HCT116 (cell line): ENCODE data around the gene DPH1. TPM values are rescaled to one million over a fixed set of nuclear protein-coding genes. Genes with fewer than 3 reads are reported as not detected.
A peak's percentile ranks its signal among the peaks of the same experiment; 100 is the strongest.

Experiments used
- CEBPB ChIP-seq: IDR thresholded peaks from 2 replicates; pipeline ENCODE4 v1.6.1; 2012; ENCODE audit warnings: low read depth
- ELF1 ChIP-seq: IDR thresholded peaks from 2 replicates; pipeline ENCODE4 v1.6.1; 2012; ENCODE audit warnings: low read depth, borderline replicate concordance
- EZH2phosphoT487 ChIP-seq: fragments of 200-600 bp; IDR thresholded peaks from 2 replicates; pipeline ENCODE4 v1.6.1; 2018; ENCODE audit warnings: antibody characterized with exemption, borderline replicate concordance
- FOSL1 ChIP-seq: IDR thresholded peaks from 2 replicates; pipeline ENCODE4 v1.6.1; 2012; ENCODE audit warnings: low read depth
- POLR2AphosphoS5 ChIP-seq: IDR thresholded peaks from 2 replicates; pipeline ENCODE4 v1.6.1; 2011; ENCODE audit warnings: mild to moderate bottlenecking, low read depth, low read length, moderate library complexity
- SIN3A ChIP-seq: IDR thresholded peaks from 2 replicates; pipeline ENCODE4 v1.6.1; 2012; ENCODE audit warnings: low read depth
- microRNA counts: library from miRNA; unstranded; fragments of <30 nt; microRNA quantifications from one replicate; lab custom pipeline; 2015
- microRNA-seq: library from miRNA; unstranded; fragments of <30 nt; microRNA quantifications from one replicate; pipeline ENCODE4, GENCODE V29; 2016; ENCODE audit warnings: borderline number of aligned reads
- total RNA-seq: library from RNA; stranded (reverse); gene quantifications from one replicate; pipeline ENCODE4 v1.2.1, GENCODE V29; 2021; ENCODE audit not compliant: unreplicated experiment
- TF ChIP-seq, protein P1 (sequence below): IDR thresholded peaks from 2 replicates; pipeline ENCODE4 v1.6.1; 2012

DPH1 gene
- total RNA-seq, 1 experiment from 2014 or later = 47.2 TPM

- TF ChIP-seq SIN3A = no peak
- TF ChIP-seq, protein P1, sequence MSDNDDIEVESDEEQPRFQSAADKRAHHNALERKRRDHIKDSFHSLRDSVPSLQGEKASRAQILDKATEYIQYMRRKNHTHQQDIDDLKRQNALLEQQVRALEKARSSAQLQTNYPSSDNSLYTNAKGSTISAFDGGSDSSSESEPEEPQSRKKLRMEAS = no peak
- TF ChIP-seq POLR2AphosphoS5 = no peak
- TF ChIP-seq FOSL1 = no peak
- TF ChIP-seq EZH2phosphoT487 = no peak
- no peak for TF ChIP-seq ELF1
- no peak for TF ChIP-seq CEBPB
These were observed 63.4 kb downstream of the DPH1 start (continued) for GRCh38 chr17:2093349-2093748.

MicroRNAs encoded within 50 kb of the gene (microRNA counts, 767-probe panel; counts per million panel counts)
- microRNA hsa-miR-132-3p (lab: Ali Mortazavi, UCI) (not detected), microRNA hsa-miR-212-3p (lab: Ali Mortazavi, UCI) (not detected)

Small RNA genes lying within 50 kb of the gene (microRNA-seq; reads per million reads assigned to microRNA genes)
- gene MIR132 (619 reads per million, percentile 78 among the genes with 10 or more reads in this experiment), gene MIR212 (7.7 reads per million, percentile 21 among the genes with 10 or more reads in this experiment)

Other genes with a start within 250 kb of the DPH1 start
- 16.9 TPM for gene SMYD4, start 200.3 kb upstream of the DPH1 start, total RNA-seq
- 198 TPM for gene RPA1, start 200.1 kb upstream of the DPH1 start, total RNA-seq
- gene RTN4RL1, start 4.8 kb upstream of the DPH1 start, total RNA-seq = 3.7 TPM
- 27.3 TPM for gene OVCA2, start 11.9 kb downstream of the DPH1 start, total RNA-seq
- gene HIC1, start 24.9 kb downstream of the DPH1 start, total RNA-seq = 0.64 TPM